SW480 (cell line): ENCODE results near the gene CHRM4.

Source experiments
- DNase-seq: peaks from one replicate; pipeline ENCODE4 v3.0.0-alpha.2; 2016; ENCODE audit warnings: low spot score

The CHRM4 gene

DNA sequence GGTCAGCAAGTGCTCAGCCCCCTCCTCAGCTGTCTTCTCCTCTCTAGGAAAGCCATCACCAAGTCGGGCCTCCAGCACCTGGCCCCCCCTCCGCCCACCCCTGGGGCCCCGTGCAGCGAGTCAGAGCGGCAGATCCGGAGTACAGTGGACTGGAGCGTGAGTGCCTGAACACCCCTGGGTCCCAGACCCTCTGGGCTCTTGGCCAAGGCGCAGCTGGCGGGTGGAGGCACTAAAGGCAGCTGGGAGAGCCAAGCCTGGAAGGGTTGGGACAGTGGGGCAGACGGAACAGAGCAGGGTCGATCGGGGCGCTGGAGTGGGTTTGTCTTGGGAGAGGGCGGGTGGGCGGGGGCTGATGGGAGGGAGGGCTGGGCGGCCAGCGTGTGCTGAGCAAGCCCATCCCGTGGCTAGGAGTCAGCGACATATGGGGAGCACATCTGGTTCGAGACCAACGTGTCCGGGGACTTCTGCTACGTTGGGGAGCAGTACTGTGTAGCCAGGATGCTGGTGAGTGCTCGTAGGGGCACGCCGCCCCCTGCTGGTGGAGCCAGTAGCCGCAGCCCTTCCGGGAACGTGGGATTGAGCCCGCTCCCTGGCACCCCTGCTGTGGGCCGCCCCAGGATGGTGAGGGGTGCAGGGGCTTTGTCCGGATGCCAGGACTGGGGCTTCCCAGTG, 24.2 kb downstream of the CHRM4 start:
- DNase-seq: no peak

GRCh38 chr11:46366661-46367161, 24.9 kb downstream of the CHRM4 start:
- DNase-seq: no peak

DNA sequence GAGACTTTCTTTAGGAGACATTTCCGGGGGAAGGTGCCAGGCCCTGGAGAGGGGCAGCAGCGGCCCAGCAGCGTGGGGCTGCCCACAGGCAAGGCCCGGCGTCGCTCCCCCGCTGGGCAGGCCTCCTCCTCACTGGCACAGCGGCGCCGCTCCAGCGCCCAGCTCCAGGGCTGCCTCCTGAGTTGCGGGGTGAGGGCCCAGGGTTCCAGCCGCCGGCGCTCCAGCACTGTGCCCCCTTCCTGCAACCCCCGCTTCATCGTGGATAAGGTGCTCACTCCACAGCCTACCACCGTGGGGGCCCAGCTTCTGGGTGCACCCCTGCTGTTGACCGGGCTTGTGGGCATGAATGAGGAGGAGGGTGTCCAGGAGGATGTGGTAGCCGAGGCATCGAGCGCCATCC, 25.3 kb downstream of the CHRM4 start:
- DNase-seq: no peak

DNA sequence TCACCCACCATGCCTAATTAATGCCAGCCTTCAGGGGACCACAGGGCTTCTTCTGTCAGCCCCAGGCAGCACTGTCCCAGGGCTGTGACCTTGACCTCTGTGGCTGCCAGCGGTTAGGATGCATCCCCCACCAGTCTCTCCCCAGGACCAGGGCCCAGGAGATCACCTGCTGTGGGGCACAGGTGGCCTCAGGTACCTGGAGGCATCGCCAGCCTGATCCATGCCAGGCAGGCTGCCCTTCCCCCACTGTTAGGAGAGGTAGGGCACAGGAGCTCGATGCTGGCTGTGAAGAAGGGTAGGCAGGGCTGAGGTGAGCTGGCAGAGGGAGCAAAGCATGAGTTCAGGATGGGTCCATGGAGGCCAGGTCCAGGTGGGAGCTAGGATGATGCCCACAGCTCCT, 26.8 kb downstream of the CHRM4 start:
- DNase-seq: no peak

DNA sequence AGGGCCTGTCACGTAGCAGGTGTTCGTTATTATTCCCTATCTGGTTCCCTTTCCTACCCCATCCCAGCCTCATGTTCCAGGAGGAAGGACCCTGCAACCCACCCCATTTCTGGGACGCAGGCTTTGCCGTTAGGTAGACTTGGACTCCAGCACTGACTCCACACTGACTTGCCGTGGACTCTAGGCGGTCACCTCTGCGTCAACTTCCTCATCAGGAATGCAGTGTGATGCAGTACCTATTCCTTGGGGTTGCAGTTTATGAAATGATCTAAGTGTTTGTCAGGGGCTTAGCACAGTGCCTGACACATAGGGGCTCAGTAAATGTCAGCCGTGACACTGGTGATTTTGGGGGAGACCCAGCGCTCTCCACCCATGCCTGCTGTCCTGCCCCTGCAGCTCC, 27.5 kb downstream of the CHRM4 start:
- no peak for DNase-seq

- DNase-seq: peak; percentile 83
Observed at GRCh38 chr11:46363455-46364005, 28.0 kb downstream of the CHRM4 start.

DNA sequence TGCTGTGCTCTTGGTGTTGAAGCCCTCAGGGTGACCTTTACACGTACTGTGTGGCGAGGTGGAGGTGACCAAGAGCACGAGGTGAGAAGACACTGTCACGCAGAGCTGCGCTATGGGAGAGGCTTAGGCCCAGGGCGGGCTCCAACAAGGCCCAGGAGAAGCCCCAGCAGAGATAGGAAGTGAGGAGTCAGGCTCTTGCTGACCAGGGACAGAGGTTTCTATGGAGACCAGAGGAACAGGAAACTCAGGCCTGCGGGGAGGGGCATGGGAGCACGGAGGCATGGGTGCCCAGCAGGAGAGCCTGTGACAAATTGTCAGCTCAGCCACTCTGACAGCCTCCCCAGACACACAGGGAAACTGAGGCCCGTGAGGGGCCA, 28.6 kb downstream of the CHRM4 start:
- DNase-seq: peak; percentile 67

DNA sequence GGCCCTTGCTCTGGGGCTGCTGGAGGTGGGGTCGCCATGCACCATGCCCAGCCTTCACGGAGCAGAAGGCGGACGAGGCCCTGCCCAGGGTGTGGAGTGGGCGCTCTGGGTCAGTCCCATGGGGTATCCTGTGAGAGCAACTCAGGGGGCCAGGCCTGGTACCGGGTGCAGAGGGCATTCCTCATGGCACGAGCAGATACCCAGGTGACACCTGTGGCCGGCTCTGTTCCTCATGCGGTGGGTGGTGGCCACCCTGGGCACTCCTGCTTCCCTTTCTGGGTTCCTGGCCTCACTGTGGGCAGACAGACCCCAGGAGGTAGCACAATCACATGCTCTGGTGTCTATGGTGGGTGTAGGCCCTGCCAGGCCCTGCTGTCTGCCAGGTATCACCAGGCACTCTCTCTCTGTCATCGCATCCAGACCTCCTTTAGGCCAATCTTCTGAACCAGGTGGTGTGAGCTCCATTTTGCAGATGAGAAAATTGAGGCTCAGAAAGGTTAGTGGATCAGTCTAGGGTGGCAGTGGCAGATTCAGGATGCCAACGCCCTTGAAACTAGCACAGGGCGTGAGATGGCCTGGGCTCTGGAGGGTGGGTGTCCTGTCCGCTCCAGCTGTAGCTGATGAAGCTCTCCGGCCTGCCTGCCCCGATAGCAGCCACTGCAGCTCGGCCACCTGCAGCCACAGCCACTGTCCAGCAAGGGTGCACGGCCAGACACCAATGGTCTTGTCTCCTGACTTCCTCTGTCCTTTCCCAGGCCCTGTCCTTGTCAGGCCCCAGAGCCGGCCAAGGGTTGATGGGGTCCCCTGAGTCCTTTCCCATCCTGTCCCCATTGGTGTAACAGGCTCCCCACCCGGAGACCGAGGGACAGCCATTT, 29.2 kb downstream of the CHRM4 start:
- DNase-seq: no peak

- no peak for DNase-seq
Observed at GRCh38 chr11:46361283-46362155, 30.1 kb downstream of the CHRM4 start.

- no peak for DNase-seq
Observed at GRCh38 chr11:46360878-46361277, 30.7 kb downstream of the CHRM4 start.

DNA sequence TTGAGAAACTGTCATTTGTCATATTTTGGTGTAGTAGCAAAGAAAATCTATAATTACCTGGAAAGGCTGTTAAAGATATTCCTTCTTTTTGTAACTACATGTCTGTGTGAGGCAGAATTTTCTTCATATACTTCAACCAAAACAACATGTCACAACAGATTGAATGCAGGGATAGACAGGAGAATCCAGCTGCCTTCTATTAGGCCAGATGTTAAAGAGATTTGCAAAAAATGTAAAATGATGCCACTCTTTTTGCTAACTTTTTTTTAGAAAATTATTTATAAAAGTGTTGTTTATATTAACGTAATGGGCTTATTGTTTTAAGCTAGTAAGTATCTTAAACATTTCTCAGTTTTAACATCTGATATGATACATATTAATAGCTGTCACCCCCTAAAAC, 31.6 kb downstream of the CHRM4 start:
- no peak for DNase-seq

- DNase-seq: no peak
Observed at GRCh38 chr11:46357483-46357936, 34.1 kb downstream of the CHRM4 start.

DNA sequence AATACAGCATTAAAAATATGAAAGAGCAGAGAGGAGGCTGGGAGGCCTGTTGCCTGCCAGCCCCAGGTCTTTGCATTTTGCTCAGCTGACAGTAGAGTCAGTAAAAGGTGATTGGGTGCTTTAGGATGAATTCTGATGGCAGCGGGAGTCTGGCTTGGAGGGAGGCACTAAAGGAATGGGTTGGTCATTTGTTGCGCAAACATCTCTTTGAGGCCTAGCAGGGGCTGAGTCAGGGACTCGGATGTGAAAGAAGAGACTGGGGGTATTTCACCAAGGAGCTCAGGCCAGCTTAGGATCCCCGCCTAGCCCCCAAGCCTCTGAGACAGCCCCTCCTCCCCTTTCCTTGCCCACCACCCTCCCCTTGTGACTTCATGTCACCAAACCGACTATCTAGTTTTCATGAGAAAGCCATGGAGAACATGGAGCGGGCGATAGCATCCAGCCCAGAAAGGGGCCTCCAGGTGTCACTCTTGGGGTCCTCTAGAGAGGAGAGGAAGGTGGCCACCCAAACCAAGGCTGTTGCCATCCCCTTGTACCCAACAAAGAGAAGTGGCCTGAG, 34.6 kb downstream of the CHRM4 start:
- no peak for DNase-seq

- no peak for DNase-seq
Observed at GRCh38 chr11:46353698-46354097, 37.9 kb downstream of the CHRM4 start.

- no peak for DNase-seq
Observed at GRCh38 chr11:46352063-46352841, 39.3 kb downstream of the CHRM4 start.

DNA sequence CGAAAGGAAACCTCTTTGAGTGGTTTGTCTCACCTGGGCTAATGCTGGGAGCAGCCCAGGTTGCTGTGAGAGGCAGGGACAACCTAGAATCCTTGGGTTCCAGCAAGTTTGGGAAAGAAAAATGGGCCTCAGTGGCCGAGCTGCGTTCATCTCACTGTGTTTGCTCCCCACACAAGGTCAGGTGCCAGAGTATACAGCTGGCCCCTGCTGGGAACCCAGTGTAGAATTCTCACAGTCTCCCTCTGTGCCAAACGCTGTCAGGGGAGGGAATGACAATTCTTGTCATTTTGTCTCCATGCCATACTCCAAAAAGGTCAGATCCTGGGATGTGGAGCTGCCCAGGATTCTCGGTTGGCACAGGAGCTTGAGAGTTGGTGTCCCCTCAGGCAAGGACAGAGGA, 40.0 kb downstream of the CHRM4 start:
- no peak for DNase-seq

DNA sequence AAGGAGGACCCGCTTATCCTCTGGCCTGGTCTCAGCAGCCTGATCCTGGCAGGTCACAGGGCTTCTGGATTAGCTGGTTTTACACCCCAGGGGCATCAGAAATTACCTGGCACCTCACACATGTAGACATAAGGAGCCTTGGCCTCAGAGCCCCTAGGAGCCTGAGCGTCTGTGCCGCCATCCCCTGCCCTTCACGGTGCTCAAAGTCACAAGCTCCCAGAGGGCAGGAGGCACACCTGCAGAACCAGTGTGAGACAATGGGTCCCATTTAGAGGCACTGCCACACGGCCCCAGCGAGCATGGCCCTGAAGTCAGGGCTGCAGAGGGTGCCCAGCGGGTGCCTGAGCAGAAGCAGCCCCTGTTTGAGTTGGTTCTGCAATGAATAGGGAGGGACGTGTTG, 40.4 kb downstream of the CHRM4 start:
- no peak for DNase-seq

DNA sequence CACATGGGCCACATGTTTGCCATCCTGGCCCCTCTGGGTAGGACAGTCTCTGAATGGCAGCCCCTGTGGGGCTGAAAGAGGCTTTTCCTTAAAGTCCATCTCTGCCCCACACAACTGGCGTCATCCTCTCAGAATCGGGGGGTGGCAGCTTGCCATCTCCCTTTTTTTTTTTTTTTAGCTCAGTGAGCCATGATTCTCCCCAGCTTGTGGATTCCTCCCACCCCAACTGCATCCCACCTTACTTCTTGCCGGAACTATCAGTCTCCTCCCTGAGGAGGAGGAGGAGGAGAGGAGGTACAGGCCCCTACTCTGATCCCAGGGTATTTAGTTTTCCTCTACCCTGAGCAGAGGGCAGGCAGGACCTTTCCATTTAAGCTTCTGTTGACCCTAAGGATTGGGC, 40.9 kb downstream of the CHRM4 start:
- no peak for DNase-seq

- DNase-seq: no peak
Observed at GRCh38 chr11:46348566-46349401, 42.8 kb downstream of the CHRM4 start.
